ENCODE data around the gene CHST15.

Gene CHST15

GRCh38 chr10:123995461-123996131 is 97.8 kb downstream of the CHST15 start:
- DNase-seq = peak; percentile 54

- no peak for DNase-seq
Observed at GRCh38 chr10:123995082-123995460, 98.3 kb downstream of the CHST15 start.

- peak; percentile 75 for DNase-seq
Observed at GRCh38 chr10:123994417-123995081, 98.8 kb downstream of the CHST15 start.

- DNase-seq = no peak
Observed at GRCh38 chr10:123993534-123994416, 99.6 kb downstream of the CHST15 start.

GRCh38 chr10:123991611-123992570 is 101.5 kb downstream of the CHST15 start:
- DNase-seq = no peak

GRCh38 chr10:123990889-123991288 is 102.5 kb downstream of the CHST15 start:
- DNase-seq = no peak

- no peak for DNase-seq
Observed at GRCh38 chr10:123988694-123989093, 104.7 kb downstream of the CHST15 start.

GRCh38 chr10:123986736-123987135 is 106.7 kb downstream of the CHST15 start:
- DNase-seq = no peak

GRCh38 chr10:123974406-123974805 is 119.0 kb downstream of the CHST15 start:
- no peak for DNase-seq

- no peak for DNase-seq
Observed at GRCh38 chr10:123972481-123973401, 120.7 kb downstream of the CHST15 start.

- no peak for DNase-seq
Observed at GRCh38 chr10:123970927-123971286, 122.5 kb downstream of the CHST15 start.

GRCh38 chr10:123970207-123970926 is 123.0 kb downstream of the CHST15 start:
- DNase-seq = no peak

- DNase-seq = no peak
Observed at GRCh38 chr10:123967626-123968243, 125.7 kb downstream of the CHST15 start.

GRCh38 chr10:123966896-123967231 is 126.5 kb downstream of the CHST15 start:
- no peak for DNase-seq

- DNase-seq = no peak
Observed at GRCh38 chr10:123965973-123966895, 127.2 kb downstream of the CHST15 start.

GRCh38 chr10:123964953-123965352 is 128.4 kb downstream of the CHST15 start:
- no peak for DNase-seq

- DNase-seq = no peak
Observed at GRCh38 chr10:123962756-123963530, 130.5 kb downstream of the CHST15 start.

GRCh38 chr10:123958241-123958640 is 135.2 kb downstream of the CHST15 start:
- DNase-seq = no peak

Measured in CD4-positive, alpha-beta T cell treated with Interleukin-15 for 1 hour (primary cell).